ENCODE results near the gene AGA.

AGA gene

DNA sequence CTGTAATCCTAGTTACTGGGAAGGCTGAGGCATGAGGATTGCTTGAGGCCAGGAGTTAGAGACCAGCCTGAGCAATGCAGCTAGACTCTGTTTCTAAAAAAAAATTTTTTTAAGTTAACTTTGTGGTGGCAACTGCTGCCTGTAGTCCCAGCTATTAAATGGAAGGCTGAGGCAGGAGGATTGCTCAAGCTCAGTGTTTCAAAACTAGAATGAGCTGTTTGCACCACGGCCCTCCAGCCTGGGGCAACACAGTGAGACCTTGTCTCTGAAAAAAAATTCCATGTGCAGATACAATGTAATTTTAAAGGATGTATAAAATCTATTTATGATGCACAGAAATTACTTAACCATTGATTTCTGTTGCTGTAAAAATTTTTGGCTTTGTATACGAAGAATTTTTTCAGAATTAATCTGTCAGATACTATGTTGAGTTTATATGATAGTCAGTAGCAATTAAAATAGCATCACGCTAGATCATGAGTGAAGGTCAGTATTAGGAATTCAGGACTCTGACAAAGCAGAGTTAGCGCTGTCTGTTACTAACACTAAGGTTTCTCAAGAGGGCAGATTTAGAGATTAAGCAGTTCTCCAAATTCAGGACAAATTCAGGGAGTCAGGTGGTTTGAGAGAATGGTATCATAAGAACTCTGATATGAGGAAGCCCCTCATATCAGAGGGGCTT, 8.3 kb upstream of the AGA start:
- H3K4me3 ChIP-seq (ENCODE audit: low read length) = no peak overlapping the region
- DNase-seq (ENCODE audit: low read depth) = no peak
- TF ChIP-seq, protein P1, sequence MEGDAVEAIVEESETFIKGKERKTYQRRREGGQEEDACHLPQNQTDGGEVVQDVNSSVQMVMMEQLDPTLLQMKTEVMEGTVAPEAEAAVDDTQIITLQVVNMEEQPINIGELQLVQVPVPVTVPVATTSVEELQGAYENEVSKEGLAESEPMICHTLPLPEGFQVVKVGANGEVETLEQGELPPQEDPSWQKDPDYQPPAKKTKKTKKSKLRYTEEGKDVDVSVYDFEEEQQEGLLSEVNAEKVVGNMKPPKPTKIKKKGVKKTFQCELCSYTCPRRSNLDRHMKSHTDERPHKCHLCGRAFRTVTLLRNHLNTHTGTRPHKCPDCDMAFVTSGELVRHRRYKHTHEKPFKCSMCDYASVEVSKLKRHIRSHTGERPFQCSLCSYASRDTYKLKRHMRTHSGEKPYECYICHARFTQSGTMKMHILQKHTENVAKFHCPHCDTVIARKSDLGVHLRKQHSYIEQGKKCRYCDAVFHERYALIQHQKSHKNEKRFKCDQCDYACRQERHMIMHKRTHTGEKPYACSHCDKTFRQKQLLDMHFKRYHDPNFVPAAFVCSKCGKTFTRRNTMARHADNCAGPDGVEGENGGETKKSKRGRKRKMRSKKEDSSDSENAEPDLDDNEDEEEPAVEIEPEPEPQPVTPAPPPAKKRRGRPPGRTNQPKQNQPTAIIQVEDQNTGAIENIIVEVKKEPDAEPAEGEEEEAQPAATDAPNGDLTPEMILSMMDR (conservative IDR thresholded peaks at IDR 0.05; ENCODE audit: low read depth, low read length) = no peak

DNA sequence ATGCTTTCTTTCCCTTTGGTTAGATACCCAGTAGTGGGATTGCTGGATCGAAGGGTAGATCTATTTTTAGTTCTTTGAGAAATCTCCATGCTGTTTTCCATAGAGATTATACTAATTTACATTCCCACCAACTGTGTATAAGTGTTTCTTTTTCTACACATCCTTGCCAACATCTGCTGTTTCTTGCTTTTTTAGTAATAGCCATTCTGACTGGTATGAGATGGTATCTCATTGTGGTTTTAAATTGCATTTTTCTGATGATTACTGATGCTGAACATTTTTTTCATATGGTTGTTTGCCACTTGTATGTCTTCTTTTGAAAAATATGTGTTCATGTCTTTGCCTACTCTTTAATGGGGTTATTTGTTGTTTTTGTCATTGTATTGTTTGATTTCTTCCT, 6.6 kb upstream of the AGA start:
- TF ChIP-seq, protein P1 (conservative IDR thresholded peaks at IDR 0.05; ENCODE audit: low read depth, low read length) = no peak
- DNase-seq (ENCODE audit: low read depth) = peak; percentile 65
- no peak overlapping the region for H3K4me3 ChIP-seq (ENCODE audit: low read length)

DNA sequence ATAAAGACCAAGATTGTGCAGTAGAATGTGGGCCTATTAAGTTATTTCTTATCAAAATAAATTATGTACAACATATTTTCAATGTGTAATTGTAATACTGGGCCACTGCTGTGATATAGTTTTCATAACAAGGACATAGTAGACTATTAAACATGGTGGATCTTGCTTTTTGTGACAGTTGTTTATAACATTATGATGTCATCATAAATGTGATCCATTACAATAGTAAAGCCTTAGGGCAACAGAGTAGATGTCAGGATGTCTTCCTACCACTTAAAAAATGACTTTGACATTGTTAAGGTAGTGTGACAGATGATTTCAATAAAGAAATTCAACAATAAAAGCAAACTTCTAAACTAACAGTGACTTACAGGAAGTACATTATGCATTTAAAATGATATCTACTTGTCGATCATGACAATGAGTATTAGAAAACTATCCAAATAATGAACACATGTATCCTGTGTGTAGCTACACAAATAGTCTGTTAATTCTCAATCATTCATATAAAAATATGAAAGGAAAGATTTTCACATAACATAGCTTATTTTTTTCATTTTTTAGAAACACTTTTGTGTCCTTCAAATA, 5.3 kb upstream of the AGA start:
- DNase-seq (ENCODE audit: low read depth) = no peak
- TF ChIP-seq, protein P1 (conservative IDR thresholded peaks at IDR 0.05; ENCODE audit: low read depth, low read length) = no peak
- no peak overlapping the region for H3K4me3 ChIP-seq (ENCODE audit: low read length)

DNA sequence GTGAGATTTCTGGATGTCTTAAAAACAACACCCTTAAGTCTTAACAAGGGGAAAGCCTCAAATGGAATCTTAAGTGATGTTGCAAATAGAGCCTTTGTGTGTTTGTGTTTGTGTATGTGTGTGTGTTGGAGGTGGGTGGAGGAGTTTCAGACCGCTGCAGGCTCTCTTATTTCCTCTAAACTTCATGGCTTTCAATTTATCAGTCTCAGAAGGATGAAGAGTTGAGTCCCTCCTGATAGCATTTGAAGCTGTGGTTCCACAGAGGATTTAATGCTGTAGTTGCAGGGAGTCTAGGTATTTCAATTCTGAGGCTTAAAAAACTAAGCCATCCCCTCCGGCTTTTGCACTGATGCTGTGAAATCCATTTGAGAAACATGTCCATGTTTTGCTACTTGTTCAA, 4.3 kb upstream of the AGA start:
- TF ChIP-seq, protein P1 (conservative IDR thresholded peaks at IDR 0.05; ENCODE audit: low read depth, low read length) = no peak
- DNase-seq (ENCODE audit: low read depth) = no peak
- H3K4me3 ChIP-seq (ENCODE audit: low read length) = no peak overlapping the region

DNA sequence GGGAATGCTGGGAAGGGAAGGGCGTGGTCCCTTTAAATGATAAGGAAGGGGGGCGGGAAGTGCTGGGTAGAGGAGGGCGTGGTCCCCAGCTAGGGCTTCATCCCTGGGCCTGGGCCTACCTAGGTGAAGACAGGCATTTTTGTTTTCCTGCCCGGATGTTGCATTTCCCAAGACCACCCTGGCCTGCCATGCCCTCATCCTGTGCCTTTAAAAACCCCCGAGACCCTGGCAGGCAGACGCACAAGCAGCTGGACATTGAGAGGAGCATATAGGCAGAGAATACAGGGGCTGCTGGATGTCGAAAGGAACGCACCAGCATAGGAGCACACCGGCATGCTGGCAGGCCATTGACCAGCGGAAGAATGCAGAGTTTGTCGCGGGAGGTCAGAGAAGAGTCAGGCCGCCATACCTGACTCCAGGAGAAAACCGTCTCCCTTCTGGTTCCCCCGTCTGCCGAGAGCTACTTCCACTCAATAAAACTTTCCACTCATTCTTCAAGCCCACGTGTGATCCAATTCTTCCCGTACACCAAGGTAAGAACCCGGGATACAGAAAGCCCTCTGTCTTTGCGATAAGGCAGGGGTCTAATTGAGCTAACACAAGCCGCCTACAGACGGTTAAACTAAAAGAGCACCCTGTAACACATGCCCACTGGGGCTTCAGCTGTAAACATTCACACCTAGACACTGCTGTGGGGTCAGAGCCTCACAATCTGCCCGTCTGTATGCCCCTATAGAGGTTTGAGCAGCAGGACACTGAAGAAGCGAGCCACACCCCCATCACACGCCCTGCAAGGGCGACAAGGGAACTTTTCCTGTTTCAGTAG, 2.9 kb upstream of the AGA start:
- DNase-seq (ENCODE audit: low read depth) = no peak
- TF ChIP-seq, protein P1 (conservative IDR thresholded peaks at IDR 0.05; ENCODE audit: low read depth, low read length) = no peak
- no peak overlapping the region for H3K4me3 ChIP-seq (ENCODE audit: low read length)

DNA sequence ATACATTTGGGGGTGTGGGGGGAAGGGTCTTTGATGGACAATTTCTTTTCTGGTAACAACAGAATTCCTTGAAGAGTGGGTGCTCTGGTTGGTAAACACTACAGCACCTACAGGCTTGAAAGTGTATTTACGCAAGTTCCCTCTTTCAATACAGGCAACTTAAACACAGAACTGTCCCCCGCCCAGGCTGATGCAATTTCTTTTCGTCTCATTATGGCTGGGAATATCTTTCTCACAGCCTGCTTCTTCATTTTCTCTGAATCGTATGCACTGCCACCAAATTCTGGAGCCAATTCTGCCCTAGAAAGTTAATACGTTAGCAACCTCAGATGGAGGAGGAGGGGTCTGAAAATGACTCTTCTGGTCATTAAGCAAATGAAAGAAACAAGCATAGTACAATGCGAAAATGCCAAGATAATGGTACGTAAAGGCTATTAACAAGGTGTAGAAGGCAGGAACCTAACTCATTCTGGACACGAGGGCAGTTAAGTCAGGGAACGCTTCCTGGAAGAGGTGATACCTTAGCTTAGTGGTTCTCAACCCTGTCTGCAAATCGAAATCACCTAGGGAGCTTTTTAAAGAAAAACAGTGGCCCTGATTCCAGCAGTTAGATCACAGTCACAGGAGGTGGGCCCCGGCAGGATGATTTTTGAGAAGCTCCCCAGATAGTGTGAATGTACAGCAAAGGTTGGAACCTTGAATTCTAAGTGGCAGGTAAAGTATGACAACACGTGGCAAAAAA, 1.0 kb downstream of the AGA start:
- TF ChIP-seq, protein P1 (conservative IDR thresholded peaks at IDR 0.05; ENCODE audit: low read depth, low read length) = peak; percentile 34
- H3K4me3 ChIP-seq (ENCODE audit: low read length) = peak overlapping the region; percentile 82
- DNase-seq (ENCODE audit: low read depth) = no peak
